Measurements from ENCODE around the gene ATP2C2.

DNA sequence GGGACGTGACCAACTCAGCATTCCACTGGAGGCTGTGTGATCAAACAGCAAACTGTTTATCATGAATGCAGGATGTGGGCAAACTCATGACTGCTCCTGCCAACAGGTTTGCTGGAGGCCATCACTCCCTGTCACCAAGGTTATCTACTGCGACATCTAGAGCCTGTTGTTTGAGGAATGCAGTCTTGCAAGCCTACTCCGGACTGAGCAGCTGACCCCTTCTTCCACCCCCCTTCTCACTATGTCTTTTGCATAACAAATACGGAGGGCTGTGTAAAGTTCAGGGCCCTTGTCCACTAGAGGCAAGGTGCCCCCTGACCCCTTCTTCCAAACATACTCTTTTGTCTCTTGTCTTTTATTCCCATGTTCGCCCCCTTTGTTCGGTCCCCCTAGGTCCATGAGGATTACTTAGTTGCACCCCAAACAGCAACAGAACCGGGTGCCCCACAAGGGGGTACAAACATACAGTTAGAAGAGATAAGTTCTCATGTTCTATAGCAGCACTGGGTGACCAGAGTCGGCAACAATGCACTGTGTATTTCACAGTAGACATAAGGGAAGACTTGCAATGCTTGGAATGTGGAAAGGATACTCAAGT, 107.4 kb downstream of the ATP2C2 start:
- TF ChIP-seq FOXM1 (IDR thresholded peaks at IDR 0.05; ENCODE audit: low read depth) (no peak), CTCF (IDR thresholded peaks at IDR 0.05) (no peak), POLR2AphosphoS5 (IDR thresholded peaks at IDR 0.05; ENCODE audit: low read depth, low read length) (no peak), MXI1 (IDR thresholded peaks at IDR 0.05; ENCODE audit: low read depth, low read length) (no peak), REST (IDR thresholded peaks at IDR 0.05; ENCODE audit: low read depth, low read length) (no peak), MAX (IDR thresholded peaks at IDR 0.05; ENCODE audit: low read depth) (no peak), YY1 (IDR thresholded peaks at IDR 0.05; ENCODE audit: low read depth) (no peak), EZH2phosphoT487 (IDR thresholded peaks at IDR 0.05; ENCODE audit: borderline replicate concordance, low read depth) (no peak), TCF12 (IDR thresholded peaks at IDR 0.05) (no peak), SIN3A (IDR thresholded peaks at IDR 0.05; ENCODE audit: borderline replicate concordance, low read depth, low read length) (no peak), EP300 (IDR thresholded peaks at IDR 0.05; ENCODE audit: borderline replicate concordance in 1 of 2, low read depth in 1 of 2, low read length in 1 of 2) (no peak), CHD2 (IDR thresholded peaks at IDR 0.05; ENCODE audit: low read length, partially characterized antibody) (no peak), GATA2 (CRISPR knock-in tag; IDR thresholded peaks at IDR 0.05) (no peak)
- TF ChIP-seq, protein P1, sequence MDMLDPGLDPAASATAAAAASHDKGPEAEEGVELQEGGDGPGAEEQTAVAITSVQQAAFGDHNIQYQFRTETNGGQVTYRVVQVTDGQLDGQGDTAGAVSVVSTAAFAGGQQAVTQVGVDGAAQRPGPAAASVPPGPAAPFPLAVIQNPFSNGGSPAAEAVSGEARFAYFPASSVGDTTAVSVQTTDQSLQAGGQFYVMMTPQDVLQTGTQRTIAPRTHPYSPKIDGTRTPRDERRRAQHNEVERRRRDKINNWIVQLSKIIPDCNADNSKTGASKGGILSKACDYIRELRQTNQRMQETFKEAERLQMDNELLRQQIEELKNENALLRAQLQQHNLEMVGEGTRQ (IDR thresholded peaks at IDR 0.05; ENCODE audit: borderline replicate concordance, low read depth, low read length), result no peak

All from SK-N-SH (cell line).